Activated naive CD4-positive, alpha-beta T cell treated with anti-CD3 and anti-CD28 coated beads for 36 hours (primary cell): ENCODE results near the gene ZNF599. TPM values are rescaled to one million over a fixed set of nuclear protein-coding genes. Genes with fewer than 3 reads are reported as not detected.

Source experiments
- total RNA-seq, 2 experiments: library from RNA; stranded (reverse); gene quantifications; one replicate each; pipeline ENCODE4 v1.2.3, GENCODE V29; 2021

ZNF599 gene
- total RNA-seq, 2 experiments from 2014 or later: 2.8 to 3.3 TPM

Other genes starting within 250 kb of the ZNF599 start
- under 1 TPM; 0.49 to 0.50 TPM for gene SCGB2B2, start 96.1 kb downstream of the ZNF599 start, total RNA-seq
- gene ZNF302, start 95.5 kb downstream of the ZNF599 start, total RNA-seq: 10 to 100 TPM; 13.1 to 13.6 TPM
- 1 to 10 TPM; 4.3 to 4.7 TPM for gene ZNF181, start 39.0 kb downstream of the ZNF599 start, total RNA-seq
- 1 to 10 TPM; 4.4 to 5.5 TPM for gene ZNF30, start 153.7 kb upstream of the ZNF599 start, total RNA-seq
- 1 to 10 TPM; 3.1 to 3.5 TPM for gene ZNF792, start 191.0 kb upstream of the ZNF599 start, total RNA-seq
- gene GRAMD1A, start 227.1 kb upstream of the ZNF599 start, total RNA-seq: 100 to 1,000 TPM; 117 to 125 TPM